LNCAP (cell line): ENCODE measurements around the gene MACROD2.

Source experiments
- TF ChIP-seq, protein P1 (sequence below): fragments of 450-650 bp; IDR thresholded peaks from 2 replicates; pipeline ENCODE4 v1.5.1; 2017; ENCODE audit warnings: mild to moderate bottlenecking

Gene MACROD2

DNA sequence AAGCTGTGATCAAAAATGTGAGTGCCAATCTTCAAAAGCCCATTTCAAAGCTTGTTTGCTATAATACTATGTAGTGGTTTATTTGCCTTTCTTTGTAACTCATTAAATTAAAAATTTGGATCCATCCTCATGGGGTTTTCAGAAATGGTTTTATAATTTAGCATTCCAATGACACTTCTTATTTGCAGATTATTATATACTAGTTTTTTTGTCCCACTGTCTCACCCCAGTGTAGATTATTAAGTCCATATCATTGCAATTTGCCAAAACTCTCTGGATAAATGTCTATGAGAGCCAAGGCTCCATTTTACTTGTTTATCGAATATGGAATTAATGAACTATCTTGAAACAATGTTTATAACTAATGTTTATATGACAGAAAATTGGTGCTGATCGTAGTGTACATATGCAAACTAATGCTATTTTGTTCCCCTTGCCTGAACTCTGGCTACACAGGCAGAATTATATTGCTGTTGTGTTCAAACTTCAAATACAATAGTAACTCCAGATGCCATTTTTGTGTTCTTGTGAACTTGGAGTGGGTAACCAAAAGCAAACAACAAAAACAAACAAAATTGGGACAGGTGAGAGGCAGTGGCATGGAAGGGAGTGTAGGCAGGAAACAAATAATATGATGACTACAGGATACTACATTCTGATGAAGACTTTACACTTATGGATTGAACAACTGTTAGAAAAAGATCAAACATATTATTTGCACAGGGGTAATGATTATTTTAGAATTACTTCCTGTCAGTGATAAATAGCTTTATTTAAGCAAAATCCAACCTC, 649.2 kb downstream of the MACROD2 start:
- TF ChIP-seq, protein P1, sequence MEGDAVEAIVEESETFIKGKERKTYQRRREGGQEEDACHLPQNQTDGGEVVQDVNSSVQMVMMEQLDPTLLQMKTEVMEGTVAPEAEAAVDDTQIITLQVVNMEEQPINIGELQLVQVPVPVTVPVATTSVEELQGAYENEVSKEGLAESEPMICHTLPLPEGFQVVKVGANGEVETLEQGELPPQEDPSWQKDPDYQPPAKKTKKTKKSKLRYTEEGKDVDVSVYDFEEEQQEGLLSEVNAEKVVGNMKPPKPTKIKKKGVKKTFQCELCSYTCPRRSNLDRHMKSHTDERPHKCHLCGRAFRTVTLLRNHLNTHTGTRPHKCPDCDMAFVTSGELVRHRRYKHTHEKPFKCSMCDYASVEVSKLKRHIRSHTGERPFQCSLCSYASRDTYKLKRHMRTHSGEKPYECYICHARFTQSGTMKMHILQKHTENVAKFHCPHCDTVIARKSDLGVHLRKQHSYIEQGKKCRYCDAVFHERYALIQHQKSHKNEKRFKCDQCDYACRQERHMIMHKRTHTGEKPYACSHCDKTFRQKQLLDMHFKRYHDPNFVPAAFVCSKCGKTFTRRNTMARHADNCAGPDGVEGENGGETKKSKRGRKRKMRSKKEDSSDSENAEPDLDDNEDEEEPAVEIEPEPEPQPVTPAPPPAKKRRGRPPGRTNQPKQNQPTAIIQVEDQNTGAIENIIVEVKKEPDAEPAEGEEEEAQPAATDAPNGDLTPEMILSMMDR = no peak

DNA sequence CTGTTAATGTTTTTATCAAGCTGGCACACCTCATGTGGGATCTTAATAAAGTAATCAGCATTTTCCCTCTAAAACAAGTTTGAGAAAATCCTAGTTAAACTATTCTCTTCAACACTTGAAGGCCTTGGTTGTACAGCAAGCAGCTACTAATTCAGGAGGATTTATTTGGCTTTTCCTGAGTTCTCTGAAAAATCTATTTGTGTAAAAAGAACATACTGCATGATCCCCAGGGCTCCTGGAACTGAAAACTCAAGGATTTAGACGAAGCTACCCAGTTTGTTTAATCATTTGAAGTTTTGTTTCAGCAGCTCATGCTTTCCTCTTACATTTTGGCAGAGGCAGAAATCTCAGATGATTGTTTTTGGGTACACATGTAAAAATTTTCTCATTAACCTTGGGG, 651.7 kb downstream of the MACROD2 start:
- TF ChIP-seq, protein P1 = no peak

DNA sequence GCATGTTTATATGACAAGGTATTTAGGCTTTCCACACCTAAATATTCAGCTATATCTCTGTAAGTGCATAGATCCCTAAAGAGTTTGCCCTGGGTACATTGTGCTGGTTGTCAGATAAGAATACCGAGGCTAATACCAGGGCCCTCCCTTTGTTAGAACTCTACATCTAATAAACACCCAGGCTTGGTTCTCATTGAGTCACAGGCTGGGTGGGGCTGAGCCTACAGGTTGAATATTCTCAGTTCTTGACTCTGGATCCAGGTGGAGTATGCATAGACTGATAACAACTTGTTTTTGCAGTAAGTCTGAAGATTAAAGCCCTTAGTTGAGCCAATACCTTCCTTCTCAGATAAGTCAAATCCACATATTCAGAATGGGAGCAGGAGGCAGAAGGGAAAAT, 654.3 kb downstream of the MACROD2 start:
- TF ChIP-seq, protein P1 = no peak

DNA sequence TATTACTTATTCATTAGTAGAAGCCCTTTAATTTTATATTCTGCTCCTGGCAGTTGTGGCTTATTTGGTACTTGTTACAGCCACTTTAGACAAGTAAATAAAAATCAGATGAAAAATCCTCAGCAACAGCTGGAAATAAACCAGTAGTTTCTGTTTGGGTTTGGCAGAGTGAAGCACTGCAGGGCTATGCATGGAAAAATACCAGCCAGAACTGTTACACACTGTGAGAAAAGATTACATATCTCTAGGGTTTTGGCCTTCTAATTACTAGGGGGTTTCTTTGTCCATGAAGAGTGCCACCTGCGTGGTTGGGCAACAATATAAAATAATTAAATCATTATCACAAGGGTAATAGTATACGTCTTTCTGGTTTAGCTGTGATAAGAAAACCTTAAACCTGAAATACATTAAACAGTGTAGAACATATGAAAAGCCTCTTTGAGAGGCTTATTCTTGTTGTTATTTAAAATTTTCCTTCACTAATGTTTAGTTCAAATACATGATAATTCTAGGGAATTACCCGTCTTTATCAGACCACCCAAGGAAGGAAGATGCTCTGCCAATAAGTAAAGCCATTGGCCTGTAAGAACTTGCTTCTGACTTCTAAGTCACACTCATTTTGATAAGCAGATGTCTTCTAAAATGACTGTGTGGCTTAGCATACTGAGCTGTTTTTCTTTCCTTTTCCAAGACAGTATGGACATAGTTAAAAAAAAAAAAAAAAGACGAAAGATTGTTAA, 662.1 kb downstream of the MACROD2 start:
- TF ChIP-seq, protein P1 = no peak

DNA sequence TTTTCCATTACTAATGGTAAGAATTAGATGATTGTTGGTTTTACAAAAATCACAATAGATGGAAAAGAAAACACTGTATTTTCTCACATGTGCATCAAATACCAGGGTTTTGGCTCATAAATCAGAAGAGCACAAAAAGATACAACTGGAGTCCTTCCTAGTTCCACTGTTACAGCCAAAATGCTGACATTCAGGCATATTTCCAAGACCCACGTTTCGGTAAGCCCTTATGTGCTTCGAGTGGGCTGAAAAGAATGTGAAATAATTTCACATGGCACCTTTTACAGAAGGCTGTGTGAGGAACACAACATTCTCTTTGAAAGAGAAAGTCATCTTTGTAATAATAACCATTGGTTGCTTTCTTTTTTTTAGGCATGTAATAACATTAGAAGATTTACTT, 668.8 kb downstream of the MACROD2 start:
- TF ChIP-seq, protein P1 = no peak

DNA sequence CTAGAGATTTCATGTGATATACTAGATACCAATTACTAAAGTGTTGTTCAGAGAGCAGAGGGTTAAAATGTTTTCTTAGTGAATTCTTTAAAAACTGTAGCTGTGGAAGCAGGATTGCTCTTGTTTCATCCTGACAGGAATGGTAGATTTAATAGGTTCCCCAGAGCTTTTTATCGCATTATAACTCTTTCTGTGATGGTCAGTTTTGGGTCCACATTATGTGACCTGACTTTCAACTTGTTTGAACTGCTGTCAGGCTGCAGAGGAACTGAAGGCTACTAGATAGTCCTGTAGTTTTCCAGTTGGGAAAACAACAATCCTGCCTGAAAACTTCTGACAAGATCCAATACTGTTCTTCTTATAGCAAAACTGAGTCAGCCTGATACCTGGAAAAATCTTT, 671.4 kb downstream of the MACROD2 start:
- TF ChIP-seq, protein P1 = no peak

DNA sequence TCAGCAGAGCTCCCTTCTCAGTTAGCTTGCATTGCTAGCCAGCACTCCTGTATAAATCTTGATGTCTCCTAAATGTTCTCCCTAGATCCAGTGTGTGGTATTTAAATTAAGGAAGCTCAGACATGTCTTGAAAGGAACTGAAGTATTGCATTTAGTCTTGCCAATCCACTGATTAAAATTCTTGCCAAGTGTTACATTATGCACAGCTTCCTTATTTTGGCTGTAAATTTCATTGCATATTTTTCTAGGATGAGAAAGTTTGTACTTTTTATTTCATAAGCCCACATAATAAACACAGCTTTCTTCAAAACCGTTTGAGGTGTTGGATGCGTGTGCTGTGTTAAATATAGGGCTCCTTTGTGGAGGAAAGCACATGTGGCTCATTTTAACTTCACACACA, 671.9 kb downstream of the MACROD2 start:
- TF ChIP-seq, protein P1 = no peak
